ENCODE results near the gene FOXD1.

Gene FOXD1

GRCh38 chr5:73438645-73439470 lies 9.7 kb downstream of the FOXD1 start:
- DNase-seq (ENCODE audit: extremely low read depth, low read depth) = no peak
- TF ChIP-seq CTCF (IDR thresholded peaks at IDR 0.05; ENCODE audit: low read depth, low read length) = no peak

GRCh38 chr5:73437777-73438644 lies 10.6 kb downstream of the FOXD1 start:
- DNase-seq (ENCODE audit: extremely low read depth, low read depth) = no peak

GRCh38 chr5:73437101-73437776 lies 11.3 kb downstream of the FOXD1 start:
- DNase-seq (ENCODE audit: extremely low read depth, low read depth) = no peak
- TF ChIP-seq CTCF (IDR thresholded peaks at IDR 0.05; ENCODE audit: low read depth, low read length) = peak; percentile 40

More at GRCh38 chr5:73437777-73438644, 10.6 kb downstream of the FOXD1 start:
- no peak for TF ChIP-seq CTCF (IDR thresholded peaks at IDR 0.05; ENCODE audit: low read depth, low read length)

- no peak for DNase-seq (ENCODE audit: extremely low read depth, low read depth)
Measured at GRCh38 chr5:73436535-73437100, 12.0 kb downstream of the FOXD1 start.

GRCh38 chr5:73435759-73436534 lies 12.6 kb downstream of the FOXD1 start:
- no peak for DNase-seq (ENCODE audit: extremely low read depth, low read depth)
- no peak for TF ChIP-seq CTCF (IDR thresholded peaks at IDR 0.05; ENCODE audit: low read depth, low read length)

More at GRCh38 chr5:73436535-73437100, 12.0 kb downstream of the FOXD1 start:
- no peak for TF ChIP-seq CTCF (IDR thresholded peaks at IDR 0.05; ENCODE audit: low read depth, low read length)

- DNase-seq (ENCODE audit: extremely low read depth, low read depth) = no peak
- no peak for TF ChIP-seq CTCF (IDR thresholded peaks at IDR 0.05; ENCODE audit: low read depth, low read length)
Measured at GRCh38 chr5:73434907-73435306, 13.7 kb downstream of the FOXD1 start.

All from AG09319 (cell line).